Naive thymus-derived CD4-positive, alpha-beta T cell (primary cell): ENCODE measurements around the gene TPPP. TPM values are rescaled to one million over a fixed set of nuclear protein-coding genes. Genes with fewer than 3 reads are reported as not detected.
A peak's percentile ranks its signal among the peaks of the same experiment; 100 is the strongest.

Experiments used
- ATAC-seq: fragments of 150-1000 bp; cut with Tn5 transposase; 2 replicates; pipeline ENCODE4 v1.10.0; 2021; ENCODE audit warnings: mild to moderate bottlenecking, moderate library complexity
- CTCF ChIA-PET: fragments of 350-600 bp; sonication (Branson Sonifier 250); formaldehyde crosslinking; loops from one replicate; lab custom pipeline; 2021; ENCODE audit warnings: antibody characterized with exemption; lab: Charles Lee
- POLR2A ChIA-PET: fragments of 350-600 bp; sonication (Branson Sonifier 250); formaldehyde crosslinking; loops from one replicate; lab custom pipeline; 2021; ENCODE audit warnings: antibody characterized with exemption, inconsistent platforms; lab: Charles Lee
- DNase-seq, 9 donors: peaks; one replicate each; pipeline versions ENCODE4 v3.0.0 to v3.0.0-alpha.2; 2020 to 2022; ENCODE audit warnings: mixed read lengths in 1 of 9
- H3K27ac ChIP-seq: one replicate; pipeline ENCODE4 v1.7.0; 2013; ENCODE audit warnings: mild to moderate bottlenecking, low read depth, low read length, moderate library complexity
- H3K27me3 ChIP-seq, 2 donors: one replicate each; pipeline ENCODE4 v1.7.0; 2013; ENCODE audit warnings: low read length in 2 of 2, mild to moderate bottlenecking in 2 of 2, moderate library complexity in 2 of 2; ENCODE audit not compliant: control insufficient read depth in 2 of 2, insufficient read depth in 2 of 2
- H3K36me3 ChIP-seq, 3 experiments: 1 replicate in 2 of 3; 2 replicates in 1 of 3; pipeline ENCODE4 v1.7.0; 2013; ENCODE audit warnings: low read length in 3 of 3, mild to moderate bottlenecking in 3 of 3, moderate library complexity in 1 of 3; ENCODE audit not compliant: insufficient read depth in 3 of 3, control insufficient read depth in 2 of 3
- H3K4me1 ChIP-seq, 2 donors: one replicate each; pipeline ENCODE4 v1.7.0; 2013; ENCODE audit warnings: low read length in 2 of 2, mild to moderate bottlenecking in 2 of 2, moderate library complexity in 1 of 2; ENCODE audit not compliant: control insufficient read depth in 2 of 2, insufficient read depth in 2 of 2
- H3K4me3 ChIP-seq: 2 replicates; pipeline ENCODE4 v1.7.0; 2013; ENCODE audit warnings: mild to moderate bottlenecking, low read length
- H3K9me3 ChIP-seq, 3 experiments: 1 replicate in 2 of 3; 2 replicates in 1 of 3; pipeline ENCODE4 v1.7.0; 2013; ENCODE audit warnings: low read length in 3 of 3; ENCODE audit not compliant: control insufficient read depth in 2 of 3
- H3K27ac Mint-ChIP-seq, 9 donors: one replicate each; pipeline ENCODE4 v1.8.0; 2020 to 2022; ENCODE audit warnings: mixed read lengths in 9 of 9, mild to moderate bottlenecking in 8 of 9, moderate library complexity in 5 of 9, inconsistent platforms in 2 of 9
- H3K27me3 Mint-ChIP-seq, 5 donors: one replicate each; pipeline ENCODE4 v1.8.0; 2021 to 2022; ENCODE audit warnings: mixed read lengths in 5 of 5, mild to moderate bottlenecking in 1 of 5
- H3K36me3 Mint-ChIP-seq, 5 donors: one replicate each; pipeline ENCODE4 v1.8.0; 2020 to 2022; ENCODE audit warnings: mixed read lengths in 5 of 5, mild to moderate bottlenecking in 3 of 5, inconsistent platforms in 1 of 5
- H3K4me1 Mint-ChIP-seq, 7 donors: one replicate each; pipeline ENCODE4 v1.8.0; 2020 to 2022; ENCODE audit warnings: mixed read lengths in 7 of 7, mild to moderate bottlenecking in 3 of 7, inconsistent platforms in 1 of 7
- H3K4me3 Mint-ChIP-seq, 10 donors: one replicate each; pipeline ENCODE4 v1.8.0; 2020 to 2022; ENCODE audit warnings: mild to moderate bottlenecking in 10 of 10, mixed read lengths in 10 of 10, moderate library complexity in 6 of 10, inconsistent platforms in 2 of 10
- H3K9me3 Mint-ChIP-seq, 11 donors: one replicate each; pipeline ENCODE4 v1.8.0; 2020 to 2022; ENCODE audit warnings: mixed read lengths in 11 of 11, mild to moderate bottlenecking in 4 of 11, inconsistent platforms in 1 of 11, moderate library complexity in 1 of 11
- intact Hi-C, 2 donors: fragments of 100-400 bp; cut with micrococcal nuclease; formaldehyde crosslinking; loops; one replicate each; pipeline ENCODE4 v1.15.1; 2023
- polyA plus RNA-seq, 2 donors: library from polyadenylated mRNA; unstranded; fragments of 300-500 nt; fragmentation: Illumina TruSeq; gene quantifications; one replicate each; pipeline ENCODE4 v1.2.3, GENCODE V29; 2021
- total RNA-seq, 6 experiments: library from RNA in 5 of 6; stranded (reverse) in 5 of 6; gene quantifications; 1 replicate in 5 of 6; 2 replicates in 1 of 6; pipeline ENCODE4 v1.2.3 and lab custom pipeline; 2021 to 2026

TPPP gene
- total and polyA plus RNA-seq, 7 experiments from 2014 or later, result 0.02 to 3.4 (median 0.14) TPM

GRCh38 chr5:611731-612486 lies 81.2 kb downstream of the TPPP start, which contains the start of gene CEP72:
Gene CEP72, plus strand, starts transcription at chr5:612340. Its CDS starts 22 bp downstream, at chr5:612362.
- peak; percentile 98 for ATAC-seq
- peaks cover 0 to 3% (median 0%) of the 10 kb centered on the region in 11 donors for H3K9me3 Mint-ChIP-seq

GRCh38 chr5:610744-611730 lies 82.1 kb downstream of the TPPP start:
- no peaks in the 10 kb centered on the region for H3K27me3 ChIP-seq
- DNase-seq (peak in 1 of 9 donors; percentile 2), ATAC-seq (no peak)
- peaks cover 0 to 12% (median 5%) of the 10 kb centered on the region in 5 donors for H3K36me3 Mint-ChIP-seq
- intact Hi-C loops, result loop anchor here (2.0 to 10.0 kb wide), 8 partner anchors 164 to 1194 kb away; partner anchors contain the start of genes NDUFS6 (in 1 of the 2), PDCD6 (in 1 of the 2) and ZDHHC11B (in 1 of the 2)
- POLR2A ChIA-PET, result interaction anchor here (0.6 to 2.4 kb wide), 5 partner anchors 11 to 393 kb away, joined by 3 to 6 read pairs (median 4); partner anchors contain the start of genes BRD9, CCDC127, SDHA and TRIP13
- no peaks in the 10 kb centered on the region for H3K36me3 ChIP-seq
- peak overlapping the region; percentile 59 for H3K4me3 ChIP-seq
- CTCF ChIA-PET, result no interaction called here
- H3K9me3 ChIP-seq, result no peaks in the 10 kb centered on the region
- peaks cover 0 to 16% (median 8%) of the 10 kb centered on the region in 5 donors for H3K27me3 Mint-ChIP-seq
- H3K4me1 Mint-ChIP-seq, result peaks cover 31 to 55% (median 49%) of the 10 kb centered on the region in 7 donors
- H3K9me3 Mint-ChIP-seq, result peaks cover 0 to 3% (median 0%) of the 10 kb centered on the region in 11 donors
- peak overlapping the region; percentile 75 to 98 (median 86) for H3K4me3 Mint-ChIP-seq
- peak overlapping the region in 7 of 9 donors; percentile 48 to 85 (median 65) for H3K27ac Mint-ChIP-seq
- H3K27ac ChIP-seq, result peak overlapping the region; percentile 75
- H3K4me1 ChIP-seq, result peaks cover 5 to 7% of the 10 kb centered on the region in 2 donors

More at GRCh38 chr5:611731-612486, 81.2 kb downstream of the TPPP start, which contains the start of gene CEP72:
- Mint-ChIP-seq H3K36me3 (peaks cover 0 to 12% (median 9%) of the 10 kb centered on the region in 5 donors), H3K27ac (peak within 1 kb of the TSS; percentile 76 to 96 (median 85)), H3K4me3 (peak within 1 kb of the TSS; percentile 84 to 99 (median 95)), H3K27me3 (peaks cover 0 to 14% (median 8%) of the 10 kb centered on the region in 5 donors), H3K4me1 (peaks cover 36 to 60% (median 56%) of the 10 kb centered on the region in 7 donors)
- DNase-seq, result peak; percentile 81 to 96 (median 88)
- H3K27ac ChIP-seq, result peak within 1 kb of the TSS; percentile 75
- H3K36me3 ChIP-seq, result no peaks in the 10 kb centered on the region
- intact Hi-C loops, result loop anchor here (1.0 to 10.0 kb wide), 12 partner anchors 67 to 1193 kb away; partner anchors contain the start of genes BRD9 (in 1 of the 2), NDUFS6 (in 1 of the 2), PDCD6 (in 1 of the 2) and TRIP13 (in 1 of the 2)
- ChIA-PET CTCF (no interaction called here), POLR2A (interaction anchor here (0.6 to 2.4 kb wide), 5 partner anchors 10 to 394 kb away, joined by 3 to 6 read pairs (median 4); partner anchors contain the start of genes BRD9, CCDC127, SDHA and TRIP13)
- no peaks in the 10 kb centered on the region for H3K27me3 ChIP-seq
- peak within 1 kb of the TSS; percentile 59 for H3K4me3 ChIP-seq
- H3K4me1 ChIP-seq, result peaks cover 5 to 7% of the 10 kb centered on the region in 2 donors
- H3K9me3 ChIP-seq, result no peaks in the 10 kb centered on the region

- ATAC-seq (no peak), DNase-seq (no peak)
- H3K36me3 Mint-ChIP-seq, result peaks cover 0 to 8% (median 0%) of the 10 kb centered on the region in 5 donors
- peaks cover 0 to 18% (median 8%) of the 10 kb centered on the region in 5 donors for H3K27me3 Mint-ChIP-seq
- peaks cover 27 to 46% (median 41%) of the 10 kb centered on the region in 7 donors for H3K4me1 Mint-ChIP-seq
- peak overlapping the region in 2 of 9 donors; percentile 30 to 62 for H3K27ac Mint-ChIP-seq
- no peak overlapping the region for H3K27ac ChIP-seq
- peak overlapping the region in 8 of 10 donors; percentile 75 to 98 (median 86) for H3K4me3 Mint-ChIP-seq
- H3K4me3 ChIP-seq, result no peak overlapping the region
- H3K36me3 ChIP-seq, result no peaks in the 10 kb centered on the region
- intact Hi-C loops, result loop anchor here (2.0 to 10.0 kb wide), 8 partner anchors 163 to 1195 kb away; partner anchors contain the start of genes NDUFS6 (in 1 of the 2), PDCD6 (in 1 of the 2) and ZDHHC11B (in 1 of the 2)
- POLR2A ChIA-PET, result no interaction called here
- H3K4me1 ChIP-seq, result peaks cover 5 to 7% of the 10 kb centered on the region in 2 donors
- CTCF ChIA-PET, result no interaction called here
- no peaks in the 10 kb centered on the region for H3K9me3 ChIP-seq
- H3K27me3 ChIP-seq, result no peaks in the 10 kb centered on the region
- H3K9me3 Mint-ChIP-seq, result peaks cover 0 to 3% (median 0%) of the 10 kb centered on the region in 11 donors
These were observed 83.0 kb downstream of the TPPP start for GRCh38 chr5:610011-610743.

Other genes with a start within 250 kb of the TPPP start
- gene SLC9A3, start 168.9 kb downstream of the TPPP start, total RNA-seq, result 1 to 10 TPM; 1.5 to 3.4 (median 2.4) TPM
- gene SLC9A3, start 168.9 kb downstream of the TPPP start, polyA plus RNA-seq, result 1 to 10 TPM; 3.4 to 5.5 TPM
- 10 to 100 TPM; 13.4 to 33.8 (median 22.7) TPM for gene CEP72, start 81.0 kb downstream of the TPPP start, total RNA-seq
- gene CEP72, start 81.0 kb downstream of the TPPP start, polyA plus RNA-seq, result 1 to 10 TPM; 6.0 to 8.7 TPM
- 1 to 10 TPM in 3 of 5 experiments, under 1 TPM in 1, not detected in 1; 0.81 to 5.5 (median 1.4) TPM for gene ZDHHC11B, start 91.4 kb upstream of the TPPP start, total RNA-seq
- gene ZDHHC11B, start 91.4 kb upstream of the TPPP start, polyA plus RNA-seq, result under 1 TPM in 1 of 2 donors, not detected in 1; 0.13 TPM
- gene ZDHHC11, start 157.6 kb upstream of the TPPP start, total RNA-seq, result 10 to 100 TPM in 2 of 5 experiments, 1 to 10 TPM in 3; 7.1 to 22.1 (median 9.6) TPM
- gene ZDHHC11, start 157.6 kb upstream of the TPPP start, polyA plus RNA-seq, result under 1 TPM in 1 of 2 donors, not detected in 1; 0.20 TPM
- gene BRD9, start 199.4 kb upstream of the TPPP start, total RNA-seq, result 10 to 100 TPM; 63.2 to 93.2 (median 82.2) TPM
- 10 to 100 TPM; 10.6 to 17.6 TPM for gene BRD9, start 199.4 kb upstream of the TPPP start, polyA plus RNA-seq
- 10 to 100 TPM in 1 of 5 experiments, under 1 TPM in 3, not detected in 1; 0.39 to 23.5 (median 0.57) TPM for gene TRIP13, start 199.5 kb upstream of the TPPP start, total RNA-seq
- under 1 TPM; 0.52 to 0.63 TPM for gene TRIP13, start 199.5 kb upstream of the TPPP start, polyA plus RNA-seq